Activated CD8-positive, alpha-beta memory T cell treated with anti-CD3 and anti-CD28 coated beads, Interleukin-2, amount 50 U/mL, for 48 hours (primary cell): ENCODE data around the gene RSPH1.

ENCODE experiments used
- DNase-seq: peaks from one replicate; pipeline ENCODE4 v3.0.0-alpha.2; 2020

Gene RSPH1

DNA sequence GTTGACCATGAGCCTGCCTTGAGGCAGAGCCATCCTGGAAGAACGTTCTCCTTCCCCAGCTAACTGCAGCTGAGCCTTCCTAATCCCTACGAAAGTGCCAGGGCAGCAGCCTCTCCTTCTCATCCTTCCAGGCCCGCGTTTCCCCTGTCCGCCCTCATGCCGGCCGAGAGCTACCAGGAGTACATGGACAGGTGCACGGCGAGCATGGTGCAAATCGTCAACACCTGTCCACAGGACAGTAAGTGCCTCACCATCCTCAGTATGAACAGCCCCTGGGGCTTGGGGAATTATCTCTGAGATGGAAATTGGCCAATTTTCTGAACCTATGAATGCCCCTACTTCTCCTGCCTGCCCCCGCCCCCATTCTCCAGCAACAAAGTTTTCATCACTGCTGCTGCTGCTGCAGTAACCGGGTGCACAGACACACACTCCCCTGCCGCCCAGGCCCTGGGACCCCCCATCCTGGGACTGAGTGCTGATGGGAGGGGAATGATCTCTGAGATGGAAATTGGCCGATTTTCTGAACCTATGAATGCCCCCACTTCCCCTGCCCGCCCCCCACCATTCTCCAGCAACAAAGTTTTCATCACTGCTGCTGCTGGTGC is 52.7 kb downstream of the RSPH1 start:
- no peak for DNase-seq

DNA sequence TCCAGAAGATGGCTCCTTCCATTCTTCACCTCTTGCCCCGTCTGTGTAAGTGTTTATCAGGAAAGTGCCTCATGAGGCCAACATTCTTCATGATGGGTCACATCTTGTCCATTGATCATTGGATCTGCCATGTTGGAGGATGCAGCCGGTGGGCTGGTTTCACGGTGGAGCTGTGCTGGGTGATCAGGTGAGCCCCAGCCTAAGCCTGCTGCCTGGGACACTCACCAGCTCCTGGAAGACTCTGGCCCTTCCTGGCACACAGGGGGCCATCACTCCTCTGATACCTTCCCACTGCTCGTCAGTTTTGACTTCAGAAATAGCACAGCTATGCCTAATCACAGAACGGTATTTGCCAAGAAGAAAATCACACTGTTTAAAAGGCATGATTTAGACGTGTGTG is 54.1 kb downstream of the RSPH1 start:
- DNase-seq: no peak

DNA sequence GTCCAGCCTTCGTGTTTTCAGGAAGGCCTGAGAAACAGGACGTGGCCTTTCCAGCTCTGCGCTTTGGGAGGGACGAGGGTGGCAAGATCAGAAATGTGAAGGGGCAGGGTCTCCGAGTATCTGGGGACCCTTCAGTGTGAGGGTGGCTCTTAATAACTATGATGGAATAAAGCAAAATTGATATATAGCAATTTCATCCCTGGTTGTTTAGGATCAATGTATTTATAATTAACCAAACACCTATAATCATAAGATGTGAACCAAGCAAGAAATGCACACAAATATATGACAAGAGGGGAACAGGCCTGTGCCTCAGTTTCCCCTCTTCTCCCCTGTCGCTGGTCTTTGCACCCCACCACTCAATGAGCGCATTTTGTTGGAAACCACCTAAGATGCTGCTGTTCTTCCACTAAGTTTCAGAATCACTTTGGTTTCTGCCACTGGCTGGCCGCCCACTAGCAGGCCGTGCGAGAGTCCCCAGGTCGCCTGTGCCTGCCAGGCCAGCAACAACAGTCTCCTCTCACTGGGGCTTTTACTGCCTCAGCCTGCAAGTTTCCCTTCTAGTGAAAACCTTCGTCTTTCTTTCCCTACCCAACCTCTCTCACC is 55.7 kb downstream of the RSPH1 start:
- DNase-seq: no peak

DNA sequence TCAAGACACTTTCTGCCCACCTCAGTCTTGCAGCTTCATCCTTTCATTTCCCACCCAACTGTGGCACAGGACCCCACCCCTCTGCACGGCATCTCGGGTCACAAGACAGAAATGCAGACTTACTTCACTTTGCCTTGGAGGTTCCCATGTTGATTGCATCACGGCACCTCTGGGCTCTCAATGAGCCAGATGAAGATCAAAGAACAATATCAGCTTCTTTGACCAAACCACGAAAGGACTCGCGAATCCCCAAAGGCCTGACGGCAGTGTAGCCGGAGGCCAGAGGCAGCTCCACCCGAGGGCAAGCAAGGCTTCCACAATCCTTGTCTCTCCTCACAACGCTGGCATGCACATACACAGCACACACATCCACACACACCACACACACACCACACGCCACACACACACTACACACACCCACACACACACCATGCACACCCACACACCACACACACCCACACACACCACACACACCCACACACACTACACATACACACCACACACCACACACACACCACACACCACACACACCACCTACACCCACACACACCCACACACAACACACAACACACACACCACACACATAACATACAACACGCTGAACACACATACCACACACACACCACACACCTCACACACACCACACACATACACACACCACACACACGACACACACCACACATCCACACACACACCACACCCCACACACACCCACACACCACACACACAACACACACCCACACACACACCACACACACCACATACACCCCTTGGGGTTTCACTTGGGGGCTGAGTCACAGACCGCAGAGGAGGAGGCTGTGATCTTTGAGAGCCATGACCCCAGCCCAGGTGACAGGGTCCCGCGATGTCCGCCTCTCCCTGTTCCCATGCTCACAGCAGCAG is 56.5 kb downstream of the RSPH1 start:
- peak; percentile 75 for DNase-seq

DNA sequence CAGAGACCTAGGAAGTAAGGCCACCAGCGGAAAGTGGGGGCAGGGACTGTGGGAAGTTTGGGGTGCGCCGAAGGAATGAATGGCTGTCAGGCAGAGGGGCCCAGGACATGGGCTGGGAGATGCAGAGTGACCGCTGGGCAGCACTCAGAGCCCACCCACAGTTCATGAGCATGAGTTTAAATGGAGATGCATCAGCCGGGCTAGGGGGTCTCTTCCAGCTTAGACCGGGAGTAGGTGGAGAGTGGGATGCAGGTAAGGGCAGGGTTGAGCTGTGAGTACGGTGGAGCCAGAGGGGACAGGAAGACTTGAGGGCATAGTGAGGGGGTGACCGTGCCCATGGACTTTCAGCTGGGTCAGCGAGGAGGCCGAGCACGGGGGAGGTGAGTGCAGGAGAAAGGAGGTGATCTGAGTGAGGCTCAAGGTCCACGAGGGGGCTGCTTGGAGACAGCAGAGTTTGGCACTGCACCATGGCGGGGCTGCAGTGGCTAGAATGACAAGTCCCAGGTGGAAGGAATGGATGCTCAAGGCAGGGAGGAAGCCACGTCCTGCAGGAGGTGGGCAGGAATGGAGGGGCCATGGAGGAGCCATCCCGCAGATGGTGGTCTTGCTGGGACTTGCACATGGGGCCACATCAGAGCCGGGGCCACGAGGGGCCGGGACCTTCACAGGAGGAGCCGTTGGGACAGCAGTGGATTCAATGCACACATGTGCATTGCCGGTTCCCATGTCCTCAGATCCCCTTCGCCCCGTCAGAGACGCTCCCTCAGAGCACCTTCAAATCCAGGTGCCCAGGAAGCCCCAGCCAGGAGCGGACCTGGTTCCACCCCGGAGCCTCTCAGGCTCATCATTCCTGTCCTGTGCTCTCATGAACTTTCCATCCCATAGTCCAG is 57.5 kb downstream of the RSPH1 start:
- DNase-seq: no peak

DNA sequence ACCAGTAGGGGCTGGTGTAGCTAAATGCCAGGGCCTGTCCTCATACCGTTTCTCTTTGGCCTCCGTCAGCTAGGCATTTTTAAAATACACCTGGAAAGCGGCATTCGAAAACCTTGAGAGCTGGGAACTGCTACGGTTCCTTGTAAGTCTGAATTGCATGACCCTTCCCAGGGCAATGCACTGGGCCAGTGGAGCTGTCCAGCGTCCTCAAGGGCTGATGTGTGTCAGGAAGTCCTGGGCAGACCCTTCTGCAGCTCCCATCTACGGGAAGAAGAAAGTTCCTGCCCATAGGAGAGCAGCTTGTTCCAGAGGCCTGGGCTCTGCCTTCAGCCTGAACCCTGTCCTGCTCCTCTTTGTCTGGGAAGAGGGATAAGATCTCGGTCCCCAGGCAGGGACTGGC is 58.2 kb downstream of the RSPH1 start:
- DNase-seq: no peak

DNA sequence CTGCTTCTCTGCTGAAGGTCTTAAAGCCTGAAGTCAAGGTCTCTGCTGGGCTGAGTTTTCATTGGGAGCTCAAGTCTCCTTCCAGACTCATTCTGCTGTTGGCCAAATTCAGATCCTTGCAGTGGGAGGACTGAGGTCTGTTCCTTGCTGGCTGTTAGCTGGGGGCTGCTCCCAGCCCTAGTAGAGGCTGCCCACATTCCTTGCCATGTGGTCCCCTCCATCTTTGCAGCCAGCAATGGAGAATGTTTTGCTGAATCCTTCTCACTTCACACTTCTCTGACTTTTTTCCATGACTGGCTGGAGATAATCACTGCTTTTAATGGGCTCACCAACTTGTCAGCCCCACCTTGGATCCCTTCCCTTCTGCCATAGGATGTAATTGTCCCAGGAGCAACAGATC is 59.1 kb downstream of the RSPH1 start:
- DNase-seq: no peak

DNA sequence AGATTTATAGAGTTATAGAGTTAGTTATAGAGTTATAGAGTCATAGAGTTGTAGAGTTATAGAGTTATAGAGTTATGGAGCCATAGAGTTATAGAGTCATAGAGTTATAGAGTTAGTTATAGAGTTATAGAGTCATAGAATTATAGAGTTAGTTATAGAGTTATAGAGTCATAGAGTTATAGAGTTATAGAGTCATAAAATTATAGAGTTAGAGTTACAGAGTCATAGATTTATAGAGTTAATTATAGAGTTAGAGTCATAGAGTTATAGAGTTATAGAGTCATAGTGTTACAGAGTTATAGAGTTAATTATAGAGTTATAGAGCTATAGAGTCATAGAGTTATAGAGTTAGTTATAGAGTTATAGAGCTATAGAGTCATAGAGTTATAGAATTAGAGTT is 60.2 kb downstream of the RSPH1 start:
- no peak for DNase-seq

DNA sequence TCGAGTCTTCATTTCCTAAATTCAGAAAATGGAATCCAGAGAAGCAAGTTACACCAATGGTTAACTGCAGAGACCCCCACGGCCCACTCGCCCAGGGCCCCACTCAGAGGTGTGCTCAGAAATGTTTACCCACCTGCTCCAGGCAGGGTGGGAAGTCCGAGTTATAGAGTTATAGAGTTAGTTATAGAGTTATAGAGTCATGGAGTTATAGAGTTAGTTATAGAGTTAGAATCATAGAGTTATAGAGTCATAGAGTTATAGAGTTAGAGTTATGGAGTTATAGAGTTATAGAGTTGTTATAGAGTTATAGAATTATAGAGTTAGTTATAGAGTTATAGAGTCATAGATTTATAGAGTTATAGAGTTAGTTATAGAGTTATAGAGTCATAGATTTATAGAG is 60.6 kb downstream of the RSPH1 start:
- no peak for DNase-seq

DNA sequence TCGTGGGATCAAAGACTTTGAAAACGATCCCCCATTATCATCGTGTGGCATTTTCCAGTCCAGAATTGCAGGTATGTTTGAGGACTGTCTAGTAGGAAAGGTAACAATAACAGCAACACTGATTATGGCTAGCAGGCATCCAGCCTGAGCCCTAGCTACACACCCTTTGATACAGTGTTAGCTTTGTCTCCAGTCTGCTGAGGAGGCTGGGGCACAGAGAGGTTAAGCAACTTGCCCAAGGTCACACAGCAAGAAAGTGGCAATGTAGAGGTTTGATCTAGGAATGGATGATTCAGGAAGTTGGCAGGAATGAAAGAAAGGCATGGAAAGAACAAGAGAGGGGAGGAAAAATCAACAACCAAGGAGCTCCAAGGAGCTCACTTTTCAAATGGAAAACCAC is 61.1 kb downstream of the RSPH1 start:
- DNase-seq: no peak

DNA sequence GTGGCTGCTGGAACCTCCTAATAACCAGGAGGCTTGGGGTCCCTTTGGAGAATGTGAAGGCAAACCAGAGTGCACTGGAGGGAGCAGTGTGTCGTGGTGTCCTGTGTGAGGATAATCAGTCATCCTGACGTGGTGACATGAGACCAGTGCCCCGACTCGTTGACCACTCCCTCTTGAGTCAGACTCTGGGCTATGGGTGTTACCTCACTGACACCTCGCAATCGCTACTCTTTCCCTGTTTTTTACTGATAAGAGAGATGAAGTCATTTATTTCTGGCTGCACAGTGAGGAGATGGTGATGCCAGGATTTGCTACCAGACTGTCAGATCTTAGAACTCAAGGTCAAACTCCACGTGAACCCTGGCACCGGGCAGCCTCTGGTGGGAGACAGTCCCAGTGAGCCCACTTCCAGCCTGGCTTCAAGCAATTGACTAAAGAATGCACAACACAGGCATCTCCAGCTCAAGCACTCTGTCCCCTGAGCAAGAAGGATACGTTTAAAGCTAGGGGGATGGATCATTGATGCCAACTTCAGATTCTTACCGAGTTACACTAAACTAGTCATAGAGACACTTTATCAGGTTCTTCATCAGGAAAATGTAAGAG is 62.0 kb downstream of the RSPH1 start:
- DNase-seq: no peak

DNA sequence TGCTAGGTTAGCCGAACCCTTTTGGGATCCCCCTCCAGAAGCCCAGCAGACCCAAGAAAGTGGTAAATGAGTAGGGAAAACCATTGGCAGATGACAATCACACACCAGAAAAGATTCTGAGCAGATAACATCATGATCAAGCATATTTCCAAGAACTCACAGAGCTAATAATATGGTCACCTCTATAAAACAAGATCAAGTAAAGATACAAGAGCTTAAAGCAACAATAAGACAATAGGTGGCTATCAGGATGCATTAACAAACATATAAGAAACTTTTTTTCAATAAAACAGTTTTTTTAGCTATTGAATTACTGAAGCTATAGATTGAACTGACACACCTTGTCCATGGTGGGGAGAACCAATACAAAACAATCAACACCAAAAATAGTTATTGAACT is 63.3 kb downstream of the RSPH1 start:
- no peak for DNase-seq

DNA sequence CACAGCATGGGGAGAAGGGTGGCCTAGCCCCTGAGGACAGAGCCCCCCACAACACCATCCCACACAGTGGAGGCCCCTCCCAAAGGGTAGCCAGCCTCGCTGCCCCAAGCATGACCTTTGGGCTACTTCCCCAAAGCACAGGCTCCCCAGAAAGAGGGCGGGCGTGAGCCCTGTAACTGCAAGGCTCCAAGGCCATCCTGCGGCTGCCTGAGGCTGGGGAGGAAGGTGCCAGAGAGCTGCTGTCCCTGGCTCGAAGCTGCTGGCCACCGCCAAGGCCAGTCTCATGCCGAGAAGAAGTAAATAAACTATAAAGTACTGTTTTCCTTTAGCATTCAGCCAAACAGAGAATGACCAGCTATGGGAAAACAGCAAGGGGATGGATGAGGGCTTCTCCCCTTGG is 64.8 kb downstream of the RSPH1 start:
- no peak for DNase-seq

DNA sequence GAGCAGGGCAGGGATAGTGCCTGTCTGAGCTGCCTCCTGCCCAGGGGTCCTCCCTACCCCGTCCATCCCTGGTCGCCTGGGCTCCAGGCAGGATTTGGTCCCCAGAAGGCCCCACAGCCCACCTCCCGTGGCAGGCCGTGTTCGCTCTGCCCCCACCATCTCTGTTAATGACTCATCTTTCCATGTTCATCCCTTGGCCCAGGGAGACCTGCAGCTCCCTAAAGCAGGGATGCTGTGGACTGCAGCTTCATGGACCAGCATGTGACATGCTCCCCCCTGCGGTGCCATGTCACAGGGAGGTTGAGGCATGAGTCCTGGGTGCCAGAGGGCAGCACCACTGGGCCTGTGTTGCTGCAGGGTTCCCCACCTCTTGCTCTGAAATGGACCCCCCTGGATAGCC is 65.5 kb downstream of the RSPH1 start:
- no peak for DNase-seq

DNA sequence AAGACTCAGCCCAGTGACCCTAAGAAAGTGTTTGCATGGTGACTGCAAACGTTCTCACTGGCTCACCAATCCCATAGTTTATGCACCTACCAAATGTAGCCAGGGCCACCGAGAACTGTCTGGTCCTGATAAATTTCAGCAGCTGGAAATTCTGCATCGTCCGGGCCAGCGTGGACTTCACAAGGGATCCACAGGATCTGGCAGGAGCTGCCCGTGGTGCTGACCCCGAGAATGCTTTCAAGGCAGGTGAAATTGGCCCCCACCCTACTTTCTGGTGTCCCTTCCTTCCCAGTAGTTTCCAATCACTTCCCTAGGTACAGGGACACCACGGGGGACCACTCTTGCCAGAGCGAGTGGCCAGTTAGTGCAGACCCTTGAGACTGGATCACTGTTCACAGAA is 66.2 kb downstream of the RSPH1 start:
- DNase-seq: no peak

DNA sequence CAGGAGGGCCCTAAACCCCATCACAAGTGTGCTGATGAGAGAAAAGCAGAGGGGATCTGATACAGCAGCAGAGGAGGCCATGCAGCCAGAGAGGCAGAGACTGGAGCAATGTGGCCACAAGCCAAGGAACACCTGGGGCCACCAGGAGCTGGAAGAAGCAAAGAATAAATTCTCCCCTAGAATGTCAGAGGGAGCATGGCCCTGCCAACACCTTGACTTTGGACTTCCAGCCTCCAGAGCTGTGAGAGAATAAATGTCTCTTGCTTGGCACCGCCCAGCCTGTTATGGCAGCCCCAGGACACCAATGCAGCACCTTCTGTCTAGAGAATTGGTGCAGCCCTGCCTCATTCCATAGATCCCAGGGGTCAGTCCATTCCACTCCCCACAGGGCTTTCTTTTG is 67.0 kb downstream of the RSPH1 start:
- DNase-seq: no peak

DNA sequence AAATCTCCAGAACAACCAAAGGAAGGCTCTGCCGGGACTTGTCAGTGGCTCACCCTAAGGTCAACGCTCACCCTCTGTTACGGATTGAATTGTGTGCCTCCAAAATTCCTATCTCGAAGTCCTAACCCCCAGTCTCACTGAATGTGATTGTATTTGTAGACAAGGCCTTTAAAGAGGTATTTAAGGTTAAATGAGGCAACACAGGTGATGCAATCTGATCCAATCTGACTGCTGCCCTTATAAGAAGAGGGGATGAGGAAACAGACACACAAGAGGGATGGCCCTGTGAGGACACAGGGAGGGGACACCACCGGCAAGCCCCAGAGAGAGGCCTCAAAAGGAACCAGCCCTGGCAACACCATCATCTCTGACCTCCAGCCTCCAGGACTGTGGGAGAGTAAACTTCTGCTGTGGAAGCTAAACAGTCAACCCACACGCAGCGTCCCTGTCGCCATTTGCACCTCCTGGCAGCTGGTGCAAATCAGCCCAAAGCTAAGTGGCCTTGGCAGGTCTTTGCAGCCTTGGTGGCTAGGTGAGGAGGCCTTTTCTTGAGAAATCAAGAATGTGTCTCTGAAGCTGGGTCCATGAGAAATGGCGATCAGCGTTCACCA is 68.1 kb downstream of the RSPH1 start:
- DNase-seq: no peak

DNA sequence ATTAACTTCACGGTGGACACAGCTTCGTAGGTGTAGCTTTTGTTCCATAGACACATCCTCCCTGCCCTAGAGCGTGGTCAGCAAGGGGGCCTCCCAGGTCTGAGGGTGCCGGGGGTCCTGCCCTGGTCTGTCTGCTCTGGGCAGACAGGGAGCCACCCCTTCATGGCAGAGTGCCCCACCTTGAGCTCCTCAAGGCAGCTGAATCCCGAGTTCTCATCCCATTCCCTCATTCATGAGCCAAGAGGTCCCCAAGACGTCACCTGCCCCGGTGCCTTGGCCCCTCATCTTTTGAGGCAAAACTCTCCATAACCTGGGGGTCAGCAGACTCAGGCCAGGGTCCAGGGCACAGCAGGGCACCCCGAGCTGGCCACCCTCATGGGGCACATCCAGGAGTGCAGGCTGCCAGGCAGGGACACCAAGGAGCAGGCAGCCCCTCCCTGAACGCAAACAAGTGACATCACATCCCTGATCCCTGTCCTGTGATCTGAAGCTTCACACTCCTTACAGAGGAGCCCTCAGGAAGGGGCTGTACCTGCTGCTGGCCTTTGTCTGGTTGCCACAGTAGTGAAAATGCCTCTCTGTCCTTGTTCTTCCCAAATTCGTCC is 69.0 kb downstream of the RSPH1 start:
- no peak for DNase-seq

DNA sequence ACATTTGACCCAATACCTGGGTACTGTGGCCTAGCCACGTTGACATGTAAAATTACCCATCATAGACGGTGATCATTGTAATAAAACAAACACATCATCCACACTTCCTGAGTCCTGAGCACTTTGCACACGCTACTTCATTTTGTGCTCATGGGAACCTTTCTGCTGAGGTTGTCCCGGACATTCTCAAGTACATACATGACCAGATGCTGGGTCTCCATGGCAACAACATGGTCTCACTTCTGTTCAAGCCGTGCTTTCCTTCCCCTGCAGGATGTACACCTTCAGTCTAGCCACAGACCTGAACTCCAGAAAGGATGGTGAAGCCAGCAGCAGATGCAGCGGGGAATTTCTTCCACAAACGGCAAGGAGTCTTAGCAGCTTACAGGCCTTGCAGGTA is 69.6 kb downstream of the RSPH1 start:
- no peak for DNase-seq

DNA sequence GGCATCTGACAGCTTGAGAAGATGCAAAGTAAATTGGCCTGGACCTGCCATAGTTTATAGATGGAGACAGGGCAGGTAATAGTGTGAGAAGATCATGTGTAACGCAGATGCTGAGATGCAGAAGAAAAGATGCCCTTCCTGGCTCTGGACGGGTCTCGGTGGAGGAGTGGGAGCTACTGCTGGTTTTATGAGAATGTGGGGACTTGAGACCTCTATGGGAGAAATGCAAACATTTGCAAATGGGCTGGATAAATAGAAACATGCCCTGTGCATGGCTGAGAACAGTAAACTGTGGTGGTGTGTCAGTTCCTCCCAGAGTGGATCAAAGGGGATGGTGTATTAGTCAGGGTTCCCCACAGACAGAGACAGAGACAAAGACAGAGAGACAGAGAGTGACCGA is 70.4 kb downstream of the RSPH1 start:
- no peak for DNase-seq

DNA sequence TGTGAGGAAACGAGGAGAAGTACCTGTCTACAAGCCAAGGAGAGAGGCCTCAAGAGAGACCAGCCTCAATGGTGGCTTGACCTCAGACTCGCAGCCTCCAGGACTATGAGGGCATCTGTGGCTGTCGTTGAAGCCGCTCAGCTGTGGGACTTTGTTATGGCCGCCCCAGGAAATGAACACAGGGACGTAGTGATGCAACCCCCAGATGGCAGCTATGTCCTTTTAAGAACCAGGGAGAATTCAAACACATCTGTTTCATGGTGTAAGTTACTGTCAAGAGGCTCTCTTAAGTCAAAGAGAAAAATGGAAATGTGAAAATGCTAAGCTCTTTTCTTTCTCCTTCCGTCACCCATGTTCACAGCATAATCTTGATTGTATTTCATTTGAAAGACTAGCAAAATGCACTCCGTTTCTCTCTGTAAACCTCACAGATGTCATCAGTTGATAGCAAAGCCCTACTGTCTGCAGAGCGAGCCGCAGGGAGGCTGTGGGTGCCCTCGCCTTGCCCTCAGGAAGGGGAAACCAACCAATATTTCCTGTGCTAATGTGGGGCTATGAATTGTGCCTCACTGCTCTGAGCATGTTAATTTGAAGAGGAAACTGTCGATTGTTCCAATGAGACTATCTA is 71.0 kb downstream of the RSPH1 start:
- DNase-seq: peak; percentile 77
